Astrocyte (in vitro differentiated cells and primary cell): ENCODE measurements around the gene LYPD6. TPM values are rescaled to one million over a fixed set of nuclear protein-coding genes. Genes with fewer than 3 reads are reported as not detected.

Experiments used
- DNase-seq: peaks from one replicate; pipeline ENCODE4 v3.0.0-alpha.2; 2010; ENCODE audit warnings: low read depth
- FAIRE-seq: peaks from 2 replicates; lab custom pipeline; 2011; peaks lifted over from hg19 to GRCh38; lab: Jason Lieb, UNC
- H2AFZ ChIP-seq: 2 replicates; pipeline ENCODE4 v1.6.0; 2012; ENCODE audit warnings: low read depth, low read length, inconsistent platforms
- H3K27ac ChIP-seq: 2 replicates; pipeline ENCODE4 v1.5.1; 2011; ENCODE audit warnings: low read depth, low read length, inconsistent platforms
- H3K27me3 ChIP-seq: 2 replicates; pipeline ENCODE4 v1.6.0; 2011; ENCODE audit warnings: low read length, inconsistent platforms; ENCODE audit not compliant: insufficient read depth
- H3K36me3 ChIP-seq: 2 replicates; pipeline ENCODE4 v1.5.1; 2011; ENCODE audit warnings: low read length, inconsistent platforms; ENCODE audit not compliant: insufficient read depth
- H3K4me1 ChIP-seq: 2 replicates; pipeline ENCODE4 v1.5.1; 2011; ENCODE audit warnings: low read length, inconsistent platforms; ENCODE audit not compliant: insufficient read depth
- H3K4me2 ChIP-seq: 2 replicates; pipeline ENCODE4 v1.6.0; 2012; ENCODE audit warnings: low read length, inconsistent platforms
- H3K4me3 ChIP-seq: 2 replicates; pipeline ENCODE4 v1.5.1; 2011; ENCODE audit warnings: low read depth, mild to moderate bottlenecking, low read length, inconsistent platforms; ENCODE audit not compliant: insufficient read depth
- H3K79me2 ChIP-seq: 2 replicates; pipeline ENCODE4 v1.6.0; 2012; ENCODE audit warnings: mild to moderate bottlenecking, low read length, inconsistent platforms; ENCODE audit not compliant: insufficient read depth
- H3K9ac ChIP-seq: 2 replicates; pipeline ENCODE4 v1.6.0; 2012; ENCODE audit warnings: mild to moderate bottlenecking, low read length, inconsistent platforms
- H3K9me3 ChIP-seq: 2 replicates; pipeline ENCODE4 v1.5.1; 2012; ENCODE audit warnings: low read depth, mild to moderate bottlenecking, low read length, inconsistent platforms; ENCODE audit not compliant: insufficient read depth
- H4K20me1 ChIP-seq: 2 replicates; pipeline ENCODE4 v1.6.0; 2012; ENCODE audit warnings: low read length, inconsistent platforms; ENCODE audit not compliant: insufficient read depth
- H3K27ac Mint-ChIP-seq: one replicate; pipeline ENCODE4 v1.8.0; 2021; ENCODE audit warnings: mild to moderate bottlenecking, mixed read lengths; ENCODE audit not compliant: unreplicated experiment
- H3K27me3 Mint-ChIP-seq: one replicate; pipeline ENCODE4 v1.8.0; 2021; ENCODE audit warnings: low read depth, mixed read lengths; ENCODE audit not compliant: unreplicated experiment
- H3K36me3 Mint-ChIP-seq: one replicate; pipeline ENCODE4 v1.8.0; 2021; ENCODE audit warnings: low read depth, mixed read lengths; ENCODE audit not compliant: unreplicated experiment
- H3K4me1 Mint-ChIP-seq: one replicate; pipeline ENCODE4 v1.8.0; 2021; ENCODE audit warnings: low read depth, mixed read lengths; ENCODE audit not compliant: unreplicated experiment
- H3K4me3 Mint-ChIP-seq: one replicate; pipeline ENCODE4 v1.8.0; 2021; ENCODE audit warnings: mild to moderate bottlenecking, moderate library complexity, mixed read lengths; ENCODE audit not compliant: unreplicated experiment
- H3K9me3 Mint-ChIP-seq: one replicate; pipeline ENCODE4 v1.8.0; 2021; ENCODE audit warnings: mild to moderate bottlenecking, mixed read lengths; ENCODE audit not compliant: unreplicated experiment
- EZH2 ChIP-seq: IDR thresholded peaks from 2 replicates; pipeline ENCODE4 v1.6.1; 2012; ENCODE audit warnings: mild to moderate bottlenecking, low read length, inconsistent platforms; ENCODE audit not compliant: insufficient read depth
- total RNA-seq: library from RNA; stranded (reverse); gene quantifications from 2 replicates; pipeline ENCODE4 v1.2.1, GENCODE V29; 2021
- TF ChIP-seq, protein P1 (sequence below): IDR thresholded peaks from 2 replicates; pipeline ENCODE4 v1.5.1; 2011; ENCODE audit warnings: low read depth, mild to moderate bottlenecking, inconsistent platforms, low read length, moderate library complexity; ENCODE audit not compliant: insufficient read depth

Gene LYPD6
- total RNA-seq, 1 donor from 2014 or later, result 1.4 TPM

- H2AFZ ChIP-seq, result no peak overlapping the region
- no peaks in the 10 kb centered on the region for H3K27me3 Mint-ChIP-seq
- no peak for TF ChIP-seq EZH2
- H3K4me3 Mint-ChIP-seq, result no peak overlapping the region
- H3K4me1 Mint-ChIP-seq, result peaks cover 3% of the 10 kb centered on the region
- H3K4me2 ChIP-seq, result no peak overlapping the region
- H3K9me3 Mint-ChIP-seq, result no peaks in the 10 kb centered on the region
- H3K27ac Mint-ChIP-seq, result no peak overlapping the region
- no peaks in the 10 kb centered on the region for H3K36me3 ChIP-seq
- no peak overlapping the region for H3K27ac ChIP-seq
- no peak overlapping the region for H3K9ac ChIP-seq
- peaks cover under 1% of the 10 kb centered on the region for H3K4me1 ChIP-seq
- H3K27me3 ChIP-seq, result no peaks in the 10 kb centered on the region
- no peaks in the 10 kb centered on the region for H3K79me2 ChIP-seq
- no peaks in the 10 kb centered on the region for H3K36me3 Mint-ChIP-seq
- H4K20me1 ChIP-seq, result no peaks in the 10 kb centered on the region
- H3K9me3 ChIP-seq, result no peaks in the 10 kb centered on the region
- no peak for FAIRE-seq
- no peak for DNase-seq
- H3K4me3 ChIP-seq, result no peak overlapping the region
These were observed 97.0 kb downstream of the LYPD6 start for GRCh38 chr2:149427387-149427786.

DNA sequence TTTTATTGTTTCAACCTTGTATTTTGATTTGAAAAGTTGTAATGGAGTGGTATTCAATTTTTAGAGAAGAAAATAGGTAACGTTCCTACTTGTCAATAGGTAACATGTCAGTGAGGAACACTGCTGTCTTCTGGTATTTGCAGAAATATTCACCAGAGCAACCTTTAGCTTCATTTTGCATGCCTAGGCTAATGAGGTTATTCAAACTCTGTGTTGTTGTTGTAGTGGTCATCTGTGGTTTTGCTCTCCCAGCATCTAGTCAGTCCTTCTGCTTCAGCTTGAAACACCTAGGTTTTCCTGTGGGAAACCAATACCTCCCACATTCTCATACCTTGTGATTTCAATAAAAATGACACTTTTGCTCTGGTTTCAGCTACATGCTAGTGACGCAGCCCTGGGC is 98.4 kb downstream of the LYPD6 start:
- Histone ChIP-seq H3K79me2 (no peaks in the 10 kb centered on the region), H3K27me3 (no peaks in the 10 kb centered on the region), H2AFZ (no peak overlapping the region), H3K4me2 (no peak overlapping the region), H3K9ac (no peak overlapping the region), H3K36me3 (no peaks in the 10 kb centered on the region), H4K20me1 (no peaks in the 10 kb centered on the region), H3K4me3 (no peak overlapping the region), H3K4me1 (no peaks in the 10 kb centered on the region), H3K27ac (no peak overlapping the region), H3K9me3 (no peaks in the 10 kb centered on the region)
- Mint-ChIP-seq H3K36me3 (no peaks in the 10 kb centered on the region), H3K4me3 (no peak overlapping the region), H3K27ac (no peak overlapping the region), H3K4me1 (no peaks in the 10 kb centered on the region), H3K27me3 (no peaks in the 10 kb centered on the region), H3K9me3 (no peaks in the 10 kb centered on the region)
- no peak for DNase-seq
- no peak for FAIRE-seq
- TF ChIP-seq EZH2, result no peak
- TF ChIP-seq, protein P1, sequence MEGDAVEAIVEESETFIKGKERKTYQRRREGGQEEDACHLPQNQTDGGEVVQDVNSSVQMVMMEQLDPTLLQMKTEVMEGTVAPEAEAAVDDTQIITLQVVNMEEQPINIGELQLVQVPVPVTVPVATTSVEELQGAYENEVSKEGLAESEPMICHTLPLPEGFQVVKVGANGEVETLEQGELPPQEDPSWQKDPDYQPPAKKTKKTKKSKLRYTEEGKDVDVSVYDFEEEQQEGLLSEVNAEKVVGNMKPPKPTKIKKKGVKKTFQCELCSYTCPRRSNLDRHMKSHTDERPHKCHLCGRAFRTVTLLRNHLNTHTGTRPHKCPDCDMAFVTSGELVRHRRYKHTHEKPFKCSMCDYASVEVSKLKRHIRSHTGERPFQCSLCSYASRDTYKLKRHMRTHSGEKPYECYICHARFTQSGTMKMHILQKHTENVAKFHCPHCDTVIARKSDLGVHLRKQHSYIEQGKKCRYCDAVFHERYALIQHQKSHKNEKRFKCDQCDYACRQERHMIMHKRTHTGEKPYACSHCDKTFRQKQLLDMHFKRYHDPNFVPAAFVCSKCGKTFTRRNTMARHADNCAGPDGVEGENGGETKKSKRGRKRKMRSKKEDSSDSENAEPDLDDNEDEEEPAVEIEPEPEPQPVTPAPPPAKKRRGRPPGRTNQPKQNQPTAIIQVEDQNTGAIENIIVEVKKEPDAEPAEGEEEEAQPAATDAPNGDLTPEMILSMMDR, result no peak

DNA sequence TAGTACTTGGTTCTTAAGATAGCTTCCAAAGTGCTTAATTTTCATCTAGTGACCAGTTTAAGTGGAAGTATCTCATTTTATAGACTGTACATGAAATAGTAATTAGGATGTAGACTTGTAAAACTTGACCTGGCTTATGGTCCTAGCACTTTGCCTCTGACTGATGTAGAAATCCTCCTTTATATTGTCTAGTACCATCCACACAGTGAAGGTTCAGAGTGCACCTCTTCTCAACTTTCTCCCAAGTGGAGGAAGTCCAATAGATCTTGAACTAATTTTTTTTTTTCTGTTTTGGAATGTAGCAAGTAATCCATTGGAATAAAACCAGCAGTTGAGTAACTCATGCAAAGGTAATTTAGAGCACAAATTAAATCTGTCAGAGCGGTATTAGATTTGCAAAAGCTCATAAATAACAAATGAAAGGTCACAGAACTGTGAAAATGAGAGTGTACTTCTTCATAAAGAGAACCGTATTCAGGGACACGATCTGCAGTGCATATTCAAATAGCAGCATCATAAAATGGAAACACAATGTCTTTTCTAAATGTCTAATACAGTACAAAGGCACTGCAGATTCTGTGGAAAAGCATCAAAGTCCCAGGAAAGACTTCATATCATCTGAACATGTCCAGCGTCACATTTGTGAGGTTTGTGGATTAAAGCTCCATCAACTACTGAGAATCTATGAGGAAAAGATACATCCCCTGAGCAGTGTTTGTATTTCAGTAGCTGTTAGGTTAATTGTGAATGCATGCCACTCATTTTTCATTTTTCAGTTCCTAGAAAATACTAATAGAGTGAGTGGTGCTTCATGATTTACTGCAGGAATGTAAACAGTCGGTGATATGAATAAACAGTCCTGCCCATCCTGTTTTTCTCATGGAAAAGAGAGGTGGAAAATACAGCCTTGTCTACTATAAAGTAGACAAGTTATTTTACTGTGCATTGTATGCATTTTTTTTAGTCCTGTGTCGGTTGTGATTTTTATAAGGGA is 100.7 kb downstream of the LYPD6 start:
- Histone ChIP-seq H3K9me3 (no peaks in the 10 kb centered on the region), H3K79me2 (no peaks in the 10 kb centered on the region), H2AFZ (no peak overlapping the region), H3K4me1 (no peaks in the 10 kb centered on the region), H3K27ac (no peak overlapping the region), H3K4me3 (no peak overlapping the region), H3K9ac (no peak overlapping the region), H3K36me3 (no peaks in the 10 kb centered on the region), H4K20me1 (no peaks in the 10 kb centered on the region), H3K4me2 (no peak overlapping the region), H3K27me3 (no peaks in the 10 kb centered on the region)
- H3K9me3 Mint-ChIP-seq, result no peaks in the 10 kb centered on the region
- no peak overlapping the region for H3K4me3 Mint-ChIP-seq
- TF ChIP-seq, protein P1, result no peak
- TF ChIP-seq EZH2, result no peak
- FAIRE-seq (no peak), DNase-seq (no peak)
- no peak overlapping the region for H3K27ac Mint-ChIP-seq
- no peaks in the 10 kb centered on the region for H3K27me3 Mint-ChIP-seq
- no peaks in the 10 kb centered on the region for H3K36me3 Mint-ChIP-seq
- no peaks in the 10 kb centered on the region for H3K4me1 Mint-ChIP-seq
